GM19099 (cell line): ENCODE data around the gene REEP2.

Experiments used
- POLR2A ChIP-seq: IDR thresholded peaks from 3 replicates; pipeline ENCODE4 v1.6.1; 2011; ENCODE audit warnings: low read depth; ENCODE audit not compliant: insufficient read length; ENCODE audit errors: extremely low read depth

The REEP2 gene

GRCh38 chr5:138438724-138439476 is at the start of gene REEP2:
TSS of gene REEP2 (plus strand) at chr5:138439057. CDS start at chr5:138439209, 152 bp downstream.
- TF ChIP-seq POLR2A: no peak

DNA sequence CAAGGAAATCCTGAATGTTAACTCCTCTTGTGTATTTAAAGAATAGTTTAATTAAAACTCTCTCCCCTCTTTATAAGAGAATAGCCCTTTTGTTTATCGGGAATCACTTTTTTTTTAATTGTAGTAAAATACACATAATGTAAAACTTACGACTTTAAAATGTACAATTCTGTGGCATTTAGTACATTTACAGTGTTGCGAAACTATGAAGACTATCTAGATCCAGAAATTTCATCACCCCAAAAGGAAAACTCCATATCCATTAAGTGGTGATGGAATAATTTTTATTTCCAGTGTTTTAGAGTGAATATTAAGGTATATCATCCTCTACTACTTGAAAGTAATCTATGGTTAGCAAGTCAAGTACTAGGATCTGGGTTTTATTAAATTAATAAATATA is 49.5 kb upstream of the REEP2 start:
- no peak for TF ChIP-seq POLR2A

DNA sequence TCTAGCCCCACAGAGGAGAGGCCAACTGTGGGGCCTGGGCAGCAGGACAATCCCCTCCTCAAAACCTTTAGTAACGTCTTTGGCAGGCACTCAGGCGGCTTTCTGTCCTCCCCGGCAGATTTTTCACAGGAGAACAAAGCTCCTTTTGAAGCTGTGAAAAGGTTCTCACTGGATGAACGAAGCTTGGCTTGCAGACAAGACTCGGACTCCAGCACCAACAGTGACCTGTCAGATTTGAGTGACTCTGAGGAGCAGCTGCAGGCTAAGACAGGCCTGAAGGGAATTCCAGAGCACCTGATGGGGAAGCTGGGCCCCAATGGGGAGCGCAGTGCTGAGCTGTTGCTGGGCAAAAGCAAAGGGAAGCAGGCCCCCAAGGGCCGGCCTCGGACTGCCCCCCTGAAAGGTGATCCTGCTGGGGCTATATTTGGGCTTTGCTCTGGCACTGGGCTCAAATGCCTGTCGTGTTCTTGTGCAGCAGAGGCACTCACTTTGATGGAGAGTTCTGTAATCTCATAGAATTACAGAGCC is 46.9 kb upstream of the REEP2 start:
- TF ChIP-seq POLR2A: no peak

GRCh38 chr5:138402640-138403039 is 36.2 kb upstream of the REEP2 start:
- no peak for TF ChIP-seq POLR2A

- TF ChIP-seq POLR2A: no peak
Observed at GRCh38 chr5:138408023-138408422, 30.8 kb upstream of the REEP2 start.

DNA sequence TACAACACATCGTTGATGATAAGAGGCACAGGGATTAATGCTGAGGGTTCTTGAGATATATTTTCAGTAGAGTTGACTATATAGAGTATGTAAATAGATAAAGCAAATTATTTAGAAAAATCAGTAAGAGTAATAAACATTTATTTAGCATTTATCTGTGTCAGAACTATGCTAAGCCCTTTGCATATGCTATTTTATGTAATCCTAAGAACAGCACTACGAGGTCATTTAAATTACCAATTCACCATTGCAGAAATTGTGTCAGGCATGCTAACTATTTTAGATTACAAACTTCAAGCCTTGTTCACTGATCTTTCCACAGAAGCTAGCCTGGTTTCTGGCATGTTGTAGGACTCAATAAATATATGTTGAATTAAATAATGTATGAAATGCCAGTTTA is 20.4 kb upstream of the REEP2 start:
- no peak for TF ChIP-seq POLR2A

- no peak for TF ChIP-seq POLR2A
Observed at GRCh38 chr5:138425079-138425478, 13.8 kb upstream of the REEP2 start.

DNA sequence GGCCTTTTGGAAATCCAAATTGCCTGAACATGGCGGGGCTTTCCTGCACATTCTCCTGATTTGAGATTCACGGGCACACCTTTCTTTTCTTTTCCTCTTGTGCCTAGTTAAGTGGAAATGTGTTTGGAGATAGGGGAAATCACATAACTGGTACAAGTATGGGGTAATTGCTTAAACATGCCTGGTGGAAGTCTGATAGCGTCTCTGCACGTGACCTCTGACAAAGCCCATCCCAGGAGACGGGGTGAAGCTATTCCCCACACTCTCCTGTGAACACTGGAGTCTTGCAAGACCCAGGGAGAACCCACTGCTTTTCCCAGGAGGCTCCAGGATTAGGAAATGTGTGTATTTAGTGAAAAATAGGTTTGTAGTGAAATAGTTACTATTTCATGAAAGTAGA is 2.9 kb upstream of the REEP2 start:
- TF ChIP-seq POLR2A: no peak

DNA sequence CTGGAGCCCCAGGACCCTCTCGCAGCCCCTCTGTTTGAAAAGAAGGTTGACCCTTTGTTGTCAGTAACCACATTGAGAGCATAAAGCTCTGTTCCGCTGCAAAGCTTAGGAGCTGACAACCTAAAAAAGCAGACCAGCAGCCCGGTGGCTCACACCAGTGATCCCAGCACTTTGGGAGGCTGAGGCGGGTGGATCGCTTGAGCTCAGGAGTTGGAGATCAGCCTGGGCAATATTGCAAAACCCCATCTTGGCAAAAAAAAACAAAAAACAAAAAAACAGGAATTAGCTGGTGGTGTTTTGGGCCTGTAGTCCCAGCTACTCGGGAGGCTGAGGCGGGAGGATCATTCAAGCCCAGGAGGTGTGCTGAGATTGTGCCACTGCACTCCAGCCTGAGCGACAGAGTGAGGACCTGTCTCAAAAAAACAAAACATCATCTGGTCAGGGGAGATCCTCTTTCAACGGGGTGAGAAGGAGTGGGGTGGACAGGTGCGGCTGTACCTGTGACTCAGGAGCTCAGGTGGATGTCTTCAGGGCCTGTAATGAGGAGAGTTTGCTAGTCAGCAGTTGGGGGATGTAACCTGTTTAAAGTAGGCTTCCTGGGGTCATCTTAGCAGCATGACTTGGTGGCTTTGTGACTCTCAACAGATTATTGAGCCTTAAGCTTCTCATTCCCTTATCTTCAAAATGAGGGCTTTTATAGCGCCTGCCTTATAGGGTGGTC is 694 bp upstream of the REEP2 start:
- no peak for TF ChIP-seq POLR2A

GRCh38 chr5:138439477-138440158 is 761 bp downstream of the REEP2 start:
- no peak for TF ChIP-seq POLR2A

GRCh38 chr5:138440159-138441073 is 1.6 kb downstream of the REEP2 start:
- no peak for TF ChIP-seq POLR2A

GRCh38 chr5:138441221-138441620 is 2.4 kb downstream of the REEP2 start:
- no peak for TF ChIP-seq POLR2A

- no peak for TF ChIP-seq POLR2A
Observed at GRCh38 chr5:138444078-138444773, 5.4 kb downstream of the REEP2 start.
